ENCODE data around the gene PDE1A.

PDE1A gene

GRCh38 chr2:182229297-182229696 lies 197.5 kb downstream of the PDE1A start:
- no peak overlapping the region for H3K4me3 ChIP-seq (ENCODE audit: low read depth, low read length)
- no peak for TF ChIP-seq CTCF (conservative IDR thresholded peaks at IDR 0.05; ENCODE audit: low read depth, low read length)
- DNase-seq (ENCODE audit: low read depth) = no peak

- no peak for DNase-seq (ENCODE audit: low read depth)
- no peak for TF ChIP-seq CTCF (conservative IDR thresholded peaks at IDR 0.05; ENCODE audit: low read depth, low read length)
- no peak overlapping the region for H3K4me3 ChIP-seq (ENCODE audit: low read depth, low read length)
Observed at GRCh38 chr2:182228741-182229140, 198.1 kb downstream of the PDE1A start.

- H3K4me3 ChIP-seq (ENCODE audit: low read depth, low read length) = no peak overlapping the region
- TF ChIP-seq CTCF (conservative IDR thresholded peaks at IDR 0.05; ENCODE audit: low read depth, low read length) = no peak
- DNase-seq (ENCODE audit: low read depth) = no peak
Observed at GRCh38 chr2:182228073-182228473, 198.8 kb downstream of the PDE1A start.

GRCh38 chr2:182226807-182227206 lies 200.0 kb downstream of the PDE1A start:
- TF ChIP-seq CTCF (conservative IDR thresholded peaks at IDR 0.05; ENCODE audit: low read depth, low read length) = no peak
- no peak for DNase-seq (ENCODE audit: low read depth)
- no peak overlapping the region for H3K4me3 ChIP-seq (ENCODE audit: low read depth, low read length)

DNA sequence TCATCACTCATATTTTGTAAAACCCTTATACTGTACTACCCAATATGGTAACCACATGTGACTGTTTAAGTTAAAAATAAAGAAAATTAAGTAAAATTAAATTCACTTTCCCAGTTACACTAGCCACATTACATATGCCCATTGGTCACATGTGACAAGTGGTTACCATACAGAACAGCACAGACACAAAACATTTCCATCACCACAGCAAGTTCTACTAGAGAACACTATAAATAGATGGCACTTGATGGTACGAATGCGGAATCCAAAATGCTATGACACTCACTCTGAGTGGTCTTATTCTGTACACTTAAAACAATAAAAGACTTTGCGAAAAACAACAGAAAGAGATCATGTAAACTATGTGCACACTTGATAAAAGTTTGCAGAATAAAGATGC lies 202.2 kb downstream of the PDE1A start:
- TF ChIP-seq CTCF (conservative IDR thresholded peaks at IDR 0.05; ENCODE audit: low read depth, low read length) = no peak
- DNase-seq (ENCODE audit: low read depth) = no peak
- H3K4me3 ChIP-seq (ENCODE audit: low read depth, low read length) = no peak overlapping the region

GRCh38 chr2:182220998-182221397 lies 205.8 kb downstream of the PDE1A start:
- no peak overlapping the region for H3K4me3 ChIP-seq (ENCODE audit: low read depth, low read length)
- TF ChIP-seq CTCF (conservative IDR thresholded peaks at IDR 0.05; ENCODE audit: low read depth, low read length) = no peak
- DNase-seq (ENCODE audit: low read depth) = no peak

GRCh38 chr2:182220335-182220734 lies 206.5 kb downstream of the PDE1A start:
- TF ChIP-seq CTCF (conservative IDR thresholded peaks at IDR 0.05; ENCODE audit: low read depth, low read length) = no peak
- H3K4me3 ChIP-seq (ENCODE audit: low read depth, low read length) = no peak overlapping the region
- no peak for DNase-seq (ENCODE audit: low read depth)
